Glomerular visceral epithelial cell (primary cell): Measurements from ENCODE around the gene ATP8A2.

Source experiments
- DNase-seq: peaks from one replicate; pipeline ENCODE4 v3.0.0-alpha.2; 2016; ENCODE audit errors: extremely low spot score

The ATP8A2 gene

DNA sequence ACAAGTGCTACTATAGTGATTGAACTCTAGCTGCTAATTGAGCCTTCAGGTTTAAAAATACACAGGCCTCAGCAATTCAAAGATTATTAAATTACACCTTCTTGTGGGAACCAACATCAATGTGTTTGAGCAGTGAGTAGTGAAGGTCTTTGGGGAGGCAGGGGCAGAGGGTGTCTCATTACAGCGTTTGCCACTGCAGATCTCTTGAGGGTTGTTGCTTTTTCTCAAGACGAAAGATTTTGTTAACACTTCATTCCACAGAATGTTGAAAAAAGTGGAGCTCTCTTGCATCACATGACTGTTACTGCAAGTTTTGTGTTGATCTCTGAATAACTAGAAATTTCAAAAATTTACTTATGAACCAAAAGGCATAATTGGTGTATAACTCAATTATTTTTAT is 253.6 kb downstream of the ATP8A2 start:
- DNase-seq = no peak

DNA sequence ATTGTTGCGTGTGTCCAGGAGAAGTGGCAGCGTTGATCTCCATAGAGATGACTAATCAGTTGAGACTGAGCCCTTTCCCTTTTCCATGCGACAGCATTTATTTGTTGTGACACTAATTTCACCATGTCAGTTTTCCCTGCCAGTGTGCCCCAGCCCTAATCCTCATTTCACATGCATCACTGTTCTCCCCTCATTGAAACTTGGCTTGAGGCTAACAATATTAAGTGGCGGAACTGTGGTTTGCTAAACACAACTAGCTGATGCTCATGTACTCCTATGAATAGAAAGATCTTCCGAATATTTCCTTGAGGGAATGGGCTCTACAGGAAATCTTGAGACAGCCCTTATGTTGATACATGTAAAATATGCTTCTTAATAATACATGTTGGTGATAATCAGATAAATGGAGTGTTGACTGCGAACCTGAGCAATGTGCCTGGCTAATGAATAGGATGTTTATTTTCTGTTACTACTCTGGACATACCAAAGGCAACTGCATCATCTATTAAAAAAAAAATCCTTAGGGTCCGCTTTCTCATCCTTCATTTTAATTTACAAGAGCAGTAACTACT is 258.6 kb downstream of the ATP8A2 start:
- no peak for DNase-seq

DNA sequence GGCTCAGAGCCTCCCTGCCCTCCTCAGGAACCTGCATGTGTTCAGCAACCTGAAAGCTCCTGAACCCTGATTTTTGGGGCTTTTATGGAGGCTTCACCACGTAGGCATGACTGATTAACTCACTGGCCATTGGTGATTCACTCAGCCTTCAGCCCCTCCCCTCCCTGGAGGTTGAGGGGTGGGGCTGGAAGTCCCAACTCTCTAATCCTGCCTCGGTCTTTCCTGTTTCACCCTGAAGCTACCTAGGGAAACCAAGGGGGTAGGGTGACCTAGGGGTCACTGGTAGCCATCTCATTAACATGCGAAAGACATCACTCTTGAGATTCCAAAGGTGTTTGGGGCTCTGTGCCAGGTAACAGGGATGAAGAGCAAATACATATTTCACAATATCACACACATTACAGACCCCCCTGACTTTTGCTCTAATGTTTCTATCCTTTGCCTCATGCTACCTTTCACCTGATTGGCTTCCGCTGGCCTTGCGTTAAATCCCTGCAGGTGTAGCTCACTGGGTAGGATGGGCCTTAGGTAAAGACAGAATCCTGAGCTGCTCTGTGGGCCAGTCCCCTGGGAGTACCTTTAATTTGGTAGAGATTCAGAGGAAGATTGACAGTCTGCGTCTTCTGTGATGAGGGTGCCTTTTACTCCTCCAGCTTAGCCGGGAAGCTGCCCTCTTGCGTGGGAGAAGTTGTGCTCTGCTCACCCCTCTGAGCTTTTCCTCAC is 260.6 kb downstream of the ATP8A2 start:
- no peak for DNase-seq

DNA sequence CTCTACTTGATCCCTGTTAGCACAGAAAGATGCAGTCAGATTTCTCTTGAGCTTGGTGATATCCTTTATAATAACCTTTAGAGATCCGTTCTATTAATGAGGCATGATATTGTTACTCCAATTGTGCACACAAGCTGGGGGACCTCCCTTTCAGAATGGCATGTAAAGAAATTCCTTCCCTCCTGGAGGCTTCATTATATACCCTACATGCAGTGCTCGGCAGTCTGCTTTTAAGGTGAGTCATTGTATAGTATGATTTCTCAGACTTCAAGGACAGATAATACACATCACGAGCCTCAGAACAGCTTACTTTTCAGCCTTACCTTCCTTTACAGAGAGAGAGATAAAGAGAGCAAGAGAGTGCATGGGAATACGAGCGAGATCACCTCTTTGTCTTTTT is 261.3 kb downstream of the ATP8A2 start:
- no peak for DNase-seq

DNA sequence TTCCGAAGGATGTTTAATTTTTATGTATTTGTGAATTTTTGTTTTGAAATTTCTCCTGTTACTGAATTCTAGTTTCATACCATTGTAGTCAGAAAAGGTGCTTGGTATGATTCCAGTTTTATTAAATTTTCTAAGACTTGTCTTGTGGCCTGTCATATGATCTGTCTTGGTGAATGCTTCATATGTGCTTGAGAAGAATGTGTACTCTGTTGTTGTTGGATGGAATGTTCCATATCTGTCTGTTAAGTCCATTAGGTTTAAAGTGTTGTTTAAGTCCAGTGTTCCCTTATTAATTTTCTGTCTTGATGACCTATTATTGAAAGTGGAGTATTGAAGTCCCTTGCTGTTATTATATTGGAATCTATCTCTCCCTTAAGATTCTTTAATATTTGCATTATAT is 273.9 kb downstream of the ATP8A2 start:
- no peak for DNase-seq

GRCh38 chr13:25649001-25649633 is 277.3 kb downstream of the ATP8A2 start:
- no peak for DNase-seq

GRCh38 chr13:25652764-25653163 is 281.0 kb downstream of the ATP8A2 start:
- peak; percentile 5 for DNase-seq

DNA sequence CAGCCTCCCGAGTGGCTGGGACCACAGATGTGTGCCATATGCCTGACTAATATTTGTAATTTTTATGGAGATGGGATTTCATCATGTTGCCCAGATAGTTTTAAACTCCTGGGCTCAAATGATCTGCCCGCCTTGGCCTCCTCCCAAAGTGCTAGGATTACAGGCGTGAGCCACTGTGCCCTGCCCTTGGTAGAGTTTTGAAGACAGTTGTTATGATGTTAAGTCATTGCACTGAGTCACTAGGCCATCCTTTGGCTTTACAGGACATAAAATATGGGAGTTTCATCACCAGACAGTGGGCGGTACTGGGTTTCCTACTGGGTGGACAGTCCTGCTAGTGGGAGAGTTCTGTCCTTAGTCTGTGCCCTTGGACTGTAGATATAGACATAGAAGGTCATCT is 282.5 kb downstream of the ATP8A2 start:
- no peak for DNase-seq

DNA sequence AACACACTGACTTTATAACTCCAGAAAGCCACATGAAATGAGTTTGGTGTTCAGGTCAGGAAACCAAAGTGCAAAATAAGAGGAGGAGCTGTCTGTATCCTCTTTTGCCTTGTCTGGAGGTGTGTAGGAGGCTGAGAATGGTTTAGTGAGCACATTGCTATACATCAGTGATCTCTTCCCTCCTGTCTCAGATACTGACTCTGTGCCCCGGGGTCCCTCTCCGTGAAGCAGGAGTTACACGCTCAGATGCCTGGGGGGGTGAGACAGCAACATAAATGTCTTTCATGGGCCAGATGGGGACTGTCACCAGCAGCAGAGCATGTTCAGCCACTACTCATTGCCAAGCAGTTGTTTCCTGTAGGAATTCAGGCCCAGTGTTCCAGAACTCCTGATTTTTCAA is 285.4 kb downstream of the ATP8A2 start:
- DNase-seq = no peak

DNA sequence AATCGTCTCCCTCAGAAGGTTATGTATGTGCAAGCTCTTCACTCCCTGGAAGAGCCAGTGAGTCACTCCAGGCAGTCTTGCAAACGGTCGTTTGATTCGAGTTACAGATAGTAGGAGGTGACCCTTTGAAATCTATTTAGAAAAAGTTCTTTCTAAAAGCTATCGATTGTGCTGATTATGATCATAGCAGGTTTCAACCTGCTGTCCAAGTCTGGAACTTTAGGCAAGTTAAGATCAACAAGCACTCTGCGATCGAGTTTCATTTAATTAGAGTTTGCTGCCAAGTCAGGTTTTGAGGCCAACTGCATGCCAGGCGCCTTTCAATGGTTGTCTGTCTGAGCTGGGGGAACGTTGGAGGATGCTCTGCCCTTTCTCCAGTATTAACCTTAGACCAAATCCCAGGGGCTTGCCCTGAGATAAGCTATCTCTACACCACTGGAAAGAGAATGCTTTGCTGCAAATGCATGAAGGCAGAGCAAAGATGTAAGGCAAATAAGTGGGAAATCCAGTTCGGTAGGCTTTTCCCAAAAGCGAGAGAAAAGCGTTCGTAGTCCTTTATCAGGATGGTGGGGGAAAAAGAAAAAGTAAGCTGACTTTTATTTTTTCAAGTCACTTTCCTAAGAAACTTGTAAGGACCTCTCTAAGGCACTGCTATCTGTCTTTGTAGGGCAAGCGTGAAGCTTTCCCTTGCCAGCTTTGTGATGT is 287.5 kb downstream of the ATP8A2 start:
- DNase-seq = no peak

GRCh38 chr13:25660996-25661395 is 289.2 kb downstream of the ATP8A2 start:
- DNase-seq = no peak

DNA sequence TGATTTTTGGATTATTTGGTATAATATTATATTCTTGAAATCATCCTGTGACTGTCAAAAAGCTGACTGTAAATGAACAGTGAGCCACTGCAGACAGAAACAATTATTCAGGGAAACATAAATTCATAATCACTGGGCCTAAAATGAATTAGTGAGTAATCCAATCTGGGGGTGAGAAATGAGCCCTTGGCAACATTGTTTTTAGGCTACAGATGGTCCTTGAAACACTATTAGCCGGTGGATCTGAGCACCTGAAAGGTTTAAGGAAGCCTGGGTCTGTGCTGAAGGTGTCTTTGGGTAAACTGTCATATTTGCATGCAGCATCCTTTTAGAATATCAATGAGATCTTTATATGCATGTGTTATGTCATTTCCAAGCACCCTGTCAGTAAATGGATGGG is 290.7 kb downstream of the ATP8A2 start:
- DNase-seq = no peak

DNA sequence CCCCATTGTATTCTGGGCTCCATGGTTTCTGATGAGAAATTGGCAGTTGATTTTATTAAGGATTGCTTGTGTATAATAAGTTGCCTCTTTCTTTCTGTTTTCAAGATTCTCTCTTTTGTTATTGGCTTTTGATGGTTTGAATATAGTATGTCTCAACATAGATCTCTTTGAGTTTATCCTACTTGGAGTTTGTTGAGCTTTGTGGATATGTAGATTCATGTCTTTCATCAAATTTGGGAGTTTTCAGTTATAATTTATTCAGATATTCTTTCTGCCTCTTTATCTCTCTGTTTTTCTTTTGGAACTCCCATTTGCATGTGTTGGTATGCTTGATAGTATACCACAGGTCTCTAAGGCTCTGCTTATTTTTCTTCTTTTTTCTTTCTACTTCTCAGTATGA is 296.6 kb downstream of the ATP8A2 start:
- no peak for DNase-seq

- DNase-seq = no peak
These were observed 301.9 kb downstream of the ATP8A2 start for GRCh38 chr13:25673711-25674110.

GRCh38 chr13:25674371-25674770 is 302.6 kb downstream of the ATP8A2 start:
- no peak for DNase-seq

DNA sequence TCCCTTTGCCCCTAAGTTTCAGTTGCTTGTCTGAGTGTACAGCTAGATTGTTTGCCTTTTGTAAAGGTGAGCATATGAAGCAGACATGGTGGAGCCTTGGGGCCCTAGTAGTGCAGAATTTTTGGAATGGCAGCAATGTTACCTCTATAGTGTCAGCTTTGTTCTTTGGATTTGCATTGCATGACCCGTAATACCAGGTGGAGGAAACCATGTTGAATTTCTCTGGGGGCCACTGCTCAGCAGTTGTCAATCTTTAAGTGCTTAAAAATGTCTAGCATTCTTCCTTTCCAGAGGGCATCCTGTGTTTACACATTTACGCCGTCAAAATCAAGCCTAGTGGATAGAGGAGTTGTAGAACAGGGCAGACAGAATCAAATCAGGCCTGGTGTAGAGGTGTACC is 303.3 kb downstream of the ATP8A2 start:
- no peak for DNase-seq

DNA sequence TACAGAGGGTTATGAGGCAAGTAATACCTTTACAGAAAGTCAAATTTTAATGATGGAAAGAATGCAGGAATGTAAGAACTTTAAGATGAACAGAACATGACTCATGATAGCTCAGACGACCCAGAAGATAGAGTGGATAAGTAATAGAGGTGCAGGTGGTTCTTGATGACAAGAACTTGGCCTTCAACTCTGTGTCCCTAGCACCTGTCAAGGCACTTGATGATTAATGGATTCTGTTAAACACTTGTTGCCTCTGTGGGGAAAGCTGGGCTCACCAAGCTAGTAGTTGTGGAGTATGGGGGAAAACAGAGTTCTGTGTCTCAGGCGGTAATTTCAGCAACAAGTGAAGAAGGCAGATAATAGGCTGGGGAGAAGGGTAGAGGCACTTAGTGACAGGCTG is 306.2 kb downstream of the ATP8A2 start:
- DNase-seq = peak; percentile 8

- no peak for DNase-seq
These were observed 306.6 kb downstream of the ATP8A2 start for GRCh38 chr13:25678398-25678797.

DNA sequence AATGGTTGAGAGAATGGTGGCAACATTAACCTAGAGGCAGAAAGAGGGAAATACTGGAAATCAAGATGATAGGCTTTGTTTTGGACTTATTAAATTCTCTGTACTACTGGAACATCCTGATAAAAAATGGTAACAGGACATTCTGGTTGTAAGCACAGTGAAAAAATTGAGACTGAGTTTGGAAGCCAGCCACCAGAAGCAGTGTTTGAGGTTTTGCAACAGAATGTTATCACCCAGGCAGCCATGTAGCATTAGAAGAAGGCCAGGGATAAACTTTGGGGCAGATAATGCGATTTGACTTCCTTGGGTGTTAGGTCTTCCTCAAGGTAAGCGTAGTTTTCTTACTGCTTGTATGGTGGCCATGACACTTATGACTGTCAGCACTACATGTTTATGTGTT is 307.4 kb downstream of the ATP8A2 start:
- DNase-seq = no peak

DNA sequence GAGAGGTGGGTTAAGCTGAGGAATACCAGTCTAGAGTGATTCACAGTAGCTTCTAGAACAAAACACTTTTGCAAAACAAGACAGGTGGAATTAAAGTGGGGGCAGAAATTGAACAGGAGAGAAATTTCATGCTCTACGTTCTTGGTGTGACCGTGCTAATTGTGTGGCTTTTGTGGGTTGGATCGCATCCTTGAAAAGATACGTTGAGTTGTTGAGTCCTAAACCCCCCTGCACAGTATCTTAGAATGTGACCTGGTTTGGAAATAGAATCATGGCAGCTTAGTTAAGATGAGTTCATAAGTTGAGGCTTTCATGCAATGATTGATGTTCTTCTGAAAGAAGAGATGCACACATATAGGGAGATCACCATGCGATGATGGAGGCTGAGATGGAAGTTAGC is 308.2 kb downstream of the ATP8A2 start:
- DNase-seq = no peak

GRCh38 chr13:25682276-25682675 is 310.5 kb downstream of the ATP8A2 start:
- DNase-seq = no peak

DNA sequence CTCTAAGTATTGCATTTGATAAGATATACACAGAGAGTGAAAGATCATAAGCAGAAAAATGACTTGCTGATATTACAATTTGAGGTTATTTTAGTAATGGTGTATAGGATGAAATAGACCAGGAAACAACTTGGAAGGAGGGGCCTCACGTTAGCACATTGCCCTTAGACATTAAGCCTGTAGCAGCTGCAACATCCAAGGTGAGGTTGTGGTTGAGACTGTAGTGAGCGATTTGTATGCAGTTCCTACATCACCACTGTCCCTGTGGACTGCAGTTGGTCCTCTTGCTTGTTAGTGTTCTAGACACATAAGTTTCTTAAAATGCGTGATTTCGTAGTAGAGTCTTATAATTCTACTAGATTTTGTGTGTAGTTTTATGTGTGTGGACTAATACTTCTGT is 311.3 kb downstream of the ATP8A2 start:
- DNase-seq = no peak
